ENCODE data around the gene DLGAP1. TPM values are rescaled to one million over a fixed set of nuclear protein-coding genes. Genes with fewer than 3 reads are reported as not detected.

The DLGAP1 gene
- total and polyA plus RNA-seq, 2 donors, result 0.24 to 0.41 TPM

DNA sequence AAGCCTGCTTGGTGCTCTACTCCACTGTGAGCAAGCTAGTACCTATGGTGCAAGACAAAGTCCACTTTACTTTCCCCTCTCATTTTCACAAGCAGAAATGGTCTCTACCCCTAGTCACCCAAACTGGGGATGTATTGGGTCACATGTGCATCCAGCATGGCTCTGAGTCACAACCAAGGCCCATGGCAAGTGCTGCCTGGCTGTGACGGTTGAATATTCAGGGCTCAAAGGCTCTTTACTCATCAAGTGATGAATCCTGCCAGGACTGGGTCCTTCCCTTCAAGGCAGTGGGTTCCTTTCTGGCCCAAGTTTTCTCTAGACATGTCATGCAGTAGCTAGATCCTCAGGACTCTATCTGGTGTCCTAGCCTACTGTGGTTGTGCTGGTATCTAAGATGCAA lies 311.5 kb downstream of the DLGAP1 start:
- 97% methylated on average over 1 of the region's 1 CpG for WGBS
- Histone ChIP-seq H3K9me3 (ENCODE audit: control insufficient read depth in 2 of 2, insufficient read depth in 1 of 2, low read length in 1 of 2) (no peaks in the 10 kb centered on the region), H3K4me1 (ENCODE audit: control insufficient read depth in 2 of 2, insufficient read depth in 2 of 2, low read length in 2 of 2) (no peaks in the 10 kb centered on the region), H3K27ac (ENCODE audit: low read depth in 1 of 2, low read length in 1 of 2) (no peak overlapping the region), H3K4me3 (ENCODE audit: low read length in 2 of 2) (no peak overlapping the region), H3K27me3 (ENCODE audit: control insufficient read depth in 2 of 2, insufficient read depth in 1 of 2, low read length in 1 of 2) (no peaks in the 10 kb centered on the region), H3K36me3 (ENCODE audit: control insufficient read depth in 2 of 2, insufficient read depth in 2 of 2, low read length in 1 of 2) (no peaks in the 10 kb centered on the region)
- DNase-seq (ENCODE audit: low read depth in 6 of 9, low spot score in 9 of 9), result no peak

DNA sequence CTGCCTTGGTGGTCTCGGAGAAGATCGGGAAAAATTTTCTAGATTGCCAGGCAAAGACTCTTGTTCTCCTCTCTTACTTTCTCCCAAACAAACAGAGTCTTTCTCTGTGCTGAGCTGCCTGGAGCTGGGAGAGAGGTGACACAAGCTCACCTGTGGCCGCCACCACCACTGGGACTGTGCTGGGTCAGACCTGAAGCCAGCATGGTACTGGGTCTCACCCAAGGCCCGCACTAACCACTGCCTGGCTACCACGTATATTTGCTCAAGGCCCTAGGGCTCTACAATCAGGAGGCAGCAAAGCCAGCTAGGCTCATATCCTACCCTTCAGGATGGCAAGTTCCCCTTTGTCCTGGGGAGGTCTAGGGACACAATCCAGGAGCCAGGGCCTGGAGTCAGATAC lies 312.2 kb downstream of the DLGAP1 start:
- no peak overlapping the region for H3K4me3 ChIP-seq (ENCODE audit: low read length in 2 of 2)
- H3K9me3 ChIP-seq (ENCODE audit: control insufficient read depth in 2 of 2, insufficient read depth in 1 of 2, low read length in 1 of 2), result no peaks in the 10 kb centered on the region
- no peak for DNase-seq (ENCODE audit: low read depth in 6 of 9, low spot score in 9 of 9)
- 95% methylated on average over 5 of the region's 5 CpGs for WGBS
- no peaks in the 10 kb centered on the region for H3K4me1 ChIP-seq (ENCODE audit: control insufficient read depth in 2 of 2, insufficient read depth in 2 of 2, low read length in 2 of 2)
- no peaks in the 10 kb centered on the region for H3K27me3 ChIP-seq (ENCODE audit: control insufficient read depth in 2 of 2, insufficient read depth in 1 of 2, low read length in 1 of 2)
- no peaks in the 10 kb centered on the region for H3K36me3 ChIP-seq (ENCODE audit: control insufficient read depth in 2 of 2, insufficient read depth in 2 of 2, low read length in 1 of 2)
- no peak overlapping the region for H3K27ac ChIP-seq (ENCODE audit: low read depth in 1 of 2, low read length in 1 of 2)

DNA sequence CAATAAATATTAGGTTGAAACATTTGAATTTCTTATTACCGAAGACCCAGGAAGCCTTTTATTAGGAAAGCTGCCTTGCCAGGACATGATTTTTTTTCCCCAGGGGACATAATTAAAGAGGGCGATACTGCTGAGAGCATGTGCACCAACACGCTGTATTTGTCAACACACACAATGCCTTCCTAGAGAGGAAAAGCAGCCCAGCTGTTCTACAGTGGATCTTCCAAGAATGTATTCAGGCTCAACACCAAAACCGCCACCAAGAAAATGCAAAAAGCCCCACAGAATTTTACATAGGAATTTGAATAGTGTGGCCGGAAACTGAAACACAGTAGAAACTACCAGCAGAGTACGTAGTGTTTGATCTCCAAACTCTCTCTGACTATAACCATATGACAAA lies 320.4 kb downstream of the DLGAP1 start:
- Histone ChIP-seq H3K4me1 (ENCODE audit: control insufficient read depth in 2 of 2, insufficient read depth in 2 of 2, low read length in 2 of 2) (no peaks in the 10 kb centered on the region), H3K36me3 (ENCODE audit: control insufficient read depth in 2 of 2, insufficient read depth in 2 of 2, low read length in 1 of 2) (no peaks in the 10 kb centered on the region), H3K4me3 (ENCODE audit: low read length in 2 of 2) (no peak overlapping the region), H3K27ac (ENCODE audit: low read depth in 1 of 2, low read length in 1 of 2) (no peak overlapping the region), H3K9me3 (ENCODE audit: control insufficient read depth in 2 of 2, insufficient read depth in 1 of 2, low read length in 1 of 2) (no peaks in the 10 kb centered on the region), H3K27me3 (ENCODE audit: control insufficient read depth in 2 of 2, insufficient read depth in 1 of 2, low read length in 1 of 2) (no peaks in the 10 kb centered on the region)
- WGBS, result 83% methylated on average over 6 of the region's 6 CpGs
- no peak for DNase-seq (ENCODE audit: low read depth in 6 of 9, low spot score in 9 of 9)

DNA sequence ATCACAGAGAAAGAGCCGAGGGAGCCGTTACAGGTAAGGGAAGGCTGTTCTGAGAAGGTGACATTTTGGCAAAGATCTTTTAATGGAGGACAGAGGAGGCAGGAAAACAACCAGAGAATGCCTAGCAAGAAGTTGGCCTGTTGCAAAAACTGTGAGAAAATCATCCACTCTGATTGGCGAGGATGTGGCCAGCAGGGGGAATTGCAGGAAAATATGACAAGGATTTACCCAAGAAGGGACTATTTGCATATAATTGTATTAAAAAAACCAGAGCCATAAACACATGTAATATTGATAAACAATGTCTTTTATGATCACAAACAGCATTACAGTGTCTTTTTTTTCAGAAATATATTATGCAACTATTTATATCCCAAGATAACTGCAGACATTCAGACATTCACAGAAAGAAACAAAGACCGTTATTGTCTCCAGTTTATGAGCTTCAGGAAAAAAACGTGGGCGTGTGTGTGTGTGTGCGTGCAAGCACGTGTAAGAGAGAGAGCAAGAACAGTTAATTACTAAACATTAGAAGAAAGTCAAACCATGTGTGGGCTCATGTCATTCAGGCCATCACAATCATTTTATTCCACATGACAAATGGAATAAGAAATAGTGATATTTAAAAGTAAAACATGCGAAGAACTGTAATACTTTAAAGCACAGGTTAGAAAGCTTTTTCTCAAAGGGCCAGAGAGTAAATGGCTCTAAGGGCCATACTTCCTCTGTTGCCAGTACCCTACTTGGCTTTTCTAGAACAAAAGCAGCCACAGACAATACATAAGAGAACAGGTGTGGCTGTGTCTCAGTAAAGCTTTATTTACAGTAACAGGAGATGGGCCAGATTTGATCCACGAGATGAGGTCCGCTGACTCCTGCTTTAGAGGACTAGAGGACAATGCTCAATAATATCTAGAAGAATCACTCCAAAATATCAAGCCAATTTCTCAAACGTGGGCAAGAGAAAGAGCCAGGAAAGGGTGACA lies 324.1 kb downstream of the DLGAP1 start:
- no peaks in the 10 kb centered on the region for H3K4me1 ChIP-seq (ENCODE audit: control insufficient read depth in 2 of 2, insufficient read depth in 2 of 2, low read length in 2 of 2)
- H3K27ac ChIP-seq (ENCODE audit: low read depth in 1 of 2, low read length in 1 of 2), result no peak overlapping the region
- no peak for DNase-seq (ENCODE audit: low read depth in 6 of 9, low spot score in 9 of 9)
- H3K36me3 ChIP-seq (ENCODE audit: control insufficient read depth in 2 of 2, insufficient read depth in 2 of 2, low read length in 1 of 2), result no peaks in the 10 kb centered on the region
- H3K27me3 ChIP-seq (ENCODE audit: control insufficient read depth in 2 of 2, insufficient read depth in 1 of 2, low read length in 1 of 2), result no peaks in the 10 kb centered on the region
- 85% methylated on average over 12 of the region's 12 CpGs for WGBS
- H3K9me3 ChIP-seq (ENCODE audit: control insufficient read depth in 2 of 2, insufficient read depth in 1 of 2, low read length in 1 of 2), result no peaks in the 10 kb centered on the region
- no peak overlapping the region for H3K4me3 ChIP-seq (ENCODE audit: low read length in 2 of 2)

DNA sequence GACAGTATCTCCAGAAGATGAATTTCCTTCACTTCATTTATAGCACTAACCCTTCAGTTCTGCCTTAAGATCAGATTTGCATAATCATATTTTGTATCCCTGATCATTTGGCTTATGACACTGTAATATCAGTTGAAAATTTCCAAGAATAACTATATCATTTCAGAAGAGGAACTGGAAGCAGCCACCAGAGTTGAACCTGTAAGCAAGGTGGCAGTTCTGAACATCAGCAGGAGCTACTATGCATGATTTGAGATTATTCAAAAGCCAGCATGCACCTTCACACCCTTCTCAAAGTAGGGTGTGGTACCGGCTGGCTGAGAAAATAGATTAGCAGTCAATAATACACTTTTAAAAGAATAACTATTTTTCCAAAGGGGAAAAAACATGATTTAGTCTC lies 328.2 kb downstream of the DLGAP1 start:
- DNase-seq (ENCODE audit: low read depth in 6 of 9, low spot score in 9 of 9), result no peak
- Histone ChIP-seq H3K9me3 (ENCODE audit: control insufficient read depth in 2 of 2, insufficient read depth in 1 of 2, low read length in 1 of 2) (no peaks in the 10 kb centered on the region), H3K27ac (ENCODE audit: low read depth in 1 of 2, low read length in 1 of 2) (no peak overlapping the region), H3K4me3 (ENCODE audit: low read length in 2 of 2) (no peak overlapping the region), H3K4me1 (ENCODE audit: control insufficient read depth in 2 of 2, insufficient read depth in 2 of 2, low read length in 2 of 2) (no peaks in the 10 kb centered on the region), H3K36me3 (ENCODE audit: control insufficient read depth in 2 of 2, insufficient read depth in 2 of 2, low read length in 1 of 2) (no peaks in the 10 kb centered on the region), H3K27me3 (ENCODE audit: control insufficient read depth in 2 of 2, insufficient read depth in 1 of 2, low read length in 1 of 2) (no peaks in the 10 kb centered on the region)
- WGBS, result 88% methylated on average over 1 of the region's 1 CpG

DNA sequence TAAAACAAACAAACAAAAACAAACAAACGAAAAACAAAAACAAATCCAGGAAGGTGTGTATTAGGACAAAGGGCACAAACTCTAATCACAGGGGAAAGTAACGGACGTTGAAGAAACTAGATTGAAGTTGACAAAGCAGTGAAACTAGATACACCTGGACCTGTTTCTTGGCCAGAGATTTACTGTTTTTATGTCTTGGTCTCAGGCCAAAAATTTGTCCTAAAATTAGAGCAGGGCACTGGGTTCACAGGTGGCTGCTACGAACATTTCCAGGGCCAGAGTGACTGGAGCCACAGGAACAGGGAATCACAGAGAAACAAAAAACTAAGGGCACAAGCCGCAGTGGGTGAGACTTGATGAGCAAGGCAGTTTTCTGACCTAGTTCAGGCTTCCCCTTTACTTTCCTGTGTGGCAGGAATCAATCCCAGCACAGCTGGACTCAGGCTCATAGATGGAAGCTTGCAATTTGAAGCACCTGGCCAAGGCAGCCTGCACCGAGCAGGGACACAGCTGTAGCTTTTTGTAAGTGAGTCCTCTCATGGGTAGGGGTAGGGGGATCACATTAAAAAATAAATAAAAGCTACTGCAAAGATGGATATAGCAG lies 329.4 kb downstream of the DLGAP1 start:
- no peak overlapping the region for H3K4me3 ChIP-seq (ENCODE audit: low read length in 2 of 2)
- no peaks in the 10 kb centered on the region for H3K9me3 ChIP-seq (ENCODE audit: control insufficient read depth in 2 of 2, insufficient read depth in 1 of 2, low read length in 1 of 2)
- WGBS, result 78% methylated on average over 6 of the region's 6 CpGs
- no peaks in the 10 kb centered on the region for H3K36me3 ChIP-seq (ENCODE audit: control insufficient read depth in 2 of 2, insufficient read depth in 2 of 2, low read length in 1 of 2)
- DNase-seq (ENCODE audit: low read depth in 6 of 9, low spot score in 9 of 9), result no peak
- H3K27ac ChIP-seq (ENCODE audit: low read depth in 1 of 2, low read length in 1 of 2), result no peak overlapping the region
- H3K27me3 ChIP-seq (ENCODE audit: control insufficient read depth in 2 of 2, insufficient read depth in 1 of 2, low read length in 1 of 2), result no peaks in the 10 kb centered on the region
- no peaks in the 10 kb centered on the region for H3K4me1 ChIP-seq (ENCODE audit: control insufficient read depth in 2 of 2, insufficient read depth in 2 of 2, low read length in 2 of 2)

DNA sequence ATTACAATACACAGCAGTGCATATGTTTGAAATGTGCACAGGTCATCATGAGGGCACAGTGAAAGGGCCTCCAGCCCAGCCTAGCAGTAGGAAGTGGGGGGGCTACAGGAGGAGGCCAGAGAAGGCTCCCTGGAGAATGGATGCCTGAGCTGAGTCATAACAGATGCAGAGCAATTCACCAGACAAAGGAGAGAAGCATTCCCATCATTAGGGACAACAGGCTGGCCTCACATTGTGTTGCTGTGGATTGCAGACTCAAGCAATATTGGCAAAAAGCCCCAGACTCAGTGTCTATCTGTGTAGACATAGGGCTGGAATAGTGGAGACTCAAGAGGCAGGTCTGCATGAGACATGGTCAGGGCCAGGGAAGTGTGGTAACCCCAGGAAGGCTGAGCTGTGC lies 329.9 kb downstream of the DLGAP1 start:
- Histone ChIP-seq H3K36me3 (ENCODE audit: control insufficient read depth in 2 of 2, insufficient read depth in 2 of 2, low read length in 1 of 2) (no peaks in the 10 kb centered on the region), H3K4me3 (ENCODE audit: low read length in 2 of 2) (no peak overlapping the region), H3K27ac (ENCODE audit: low read depth in 1 of 2, low read length in 1 of 2) (no peak overlapping the region), H3K27me3 (ENCODE audit: control insufficient read depth in 2 of 2, insufficient read depth in 1 of 2, low read length in 1 of 2) (no peaks in the 10 kb centered on the region), H3K4me1 (ENCODE audit: control insufficient read depth in 2 of 2, insufficient read depth in 2 of 2, low read length in 2 of 2) (no peaks in the 10 kb centered on the region), H3K9me3 (ENCODE audit: control insufficient read depth in 2 of 2, insufficient read depth in 1 of 2, low read length in 1 of 2) (no peaks in the 10 kb centered on the region)
- no peak for DNase-seq (ENCODE audit: low read depth in 6 of 9, low spot score in 9 of 9)

DNA sequence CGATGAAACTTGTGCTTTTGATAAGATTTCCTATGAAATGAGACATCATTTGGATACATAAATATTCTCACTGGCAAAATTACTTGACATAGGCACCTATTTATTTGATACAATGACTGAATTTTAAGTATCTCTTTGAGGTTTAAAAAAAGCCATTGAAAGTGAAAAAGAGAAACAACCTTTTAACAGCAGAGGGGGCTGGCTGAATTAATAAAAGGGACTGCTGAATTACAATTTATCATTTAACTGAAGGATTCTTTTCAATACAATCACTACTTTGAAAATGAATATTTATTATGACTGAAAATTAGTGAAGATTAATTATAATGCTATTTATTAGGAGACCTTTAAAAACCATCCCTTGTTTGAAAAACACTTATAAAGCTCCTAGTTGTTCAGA lies 335.3 kb downstream of the DLGAP1 start:
- no peak overlapping the region for H3K4me3 ChIP-seq (ENCODE audit: low read length in 2 of 2)
- H3K27ac ChIP-seq (ENCODE audit: low read depth in 1 of 2, low read length in 1 of 2), result no peak overlapping the region
- no peak for DNase-seq (ENCODE audit: low read depth in 6 of 9, low spot score in 9 of 9)
- H3K36me3 ChIP-seq (ENCODE audit: control insufficient read depth in 2 of 2, insufficient read depth in 2 of 2, low read length in 1 of 2), result no peaks in the 10 kb centered on the region
- 92% methylated on average over 1 of the region's 1 CpG for WGBS
- no peaks in the 10 kb centered on the region for H3K27me3 ChIP-seq (ENCODE audit: control insufficient read depth in 2 of 2, insufficient read depth in 1 of 2, low read length in 1 of 2)
- no peaks in the 10 kb centered on the region for H3K4me1 ChIP-seq (ENCODE audit: control insufficient read depth in 2 of 2, insufficient read depth in 2 of 2, low read length in 2 of 2)
- H3K9me3 ChIP-seq (ENCODE audit: control insufficient read depth in 2 of 2, insufficient read depth in 1 of 2, low read length in 1 of 2), result no peaks in the 10 kb centered on the region

DNA sequence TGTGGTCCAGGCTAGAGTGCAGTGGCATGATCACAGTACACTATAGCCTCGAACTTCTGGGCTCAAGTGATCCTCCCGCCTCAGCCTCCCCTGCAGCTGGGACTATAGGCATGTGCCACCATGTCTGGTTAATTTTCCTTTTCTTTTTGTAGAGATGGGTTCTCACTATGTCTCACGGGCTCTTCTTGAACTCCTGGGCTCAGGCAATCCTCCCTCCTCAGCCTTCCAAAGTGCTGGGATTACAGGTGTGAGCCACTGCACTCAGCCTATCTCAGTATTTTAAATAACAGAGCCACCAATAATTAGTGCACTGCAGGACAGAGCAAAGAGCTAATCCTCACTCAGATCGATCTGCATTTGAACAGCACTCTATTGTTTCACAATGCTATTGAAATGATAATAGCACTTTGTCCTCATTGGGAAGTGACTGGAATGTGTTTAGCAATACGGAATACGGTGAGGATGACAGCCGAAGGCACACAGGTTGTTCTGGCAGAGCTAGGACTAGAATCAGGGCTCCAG lies 335.9 kb downstream of the DLGAP1 start:
- Histone ChIP-seq H3K27ac (ENCODE audit: low read depth in 1 of 2, low read length in 1 of 2) (no peak overlapping the region), H3K4me3 (ENCODE audit: low read length in 2 of 2) (no peak overlapping the region), H3K4me1 (ENCODE audit: control insufficient read depth in 2 of 2, insufficient read depth in 2 of 2, low read length in 2 of 2) (no peaks in the 10 kb centered on the region), H3K9me3 (ENCODE audit: control insufficient read depth in 2 of 2, insufficient read depth in 1 of 2, low read length in 1 of 2) (no peaks in the 10 kb centered on the region), H3K36me3 (ENCODE audit: control insufficient read depth in 2 of 2, insufficient read depth in 2 of 2, low read length in 1 of 2) (no peaks in the 10 kb centered on the region), H3K27me3 (ENCODE audit: control insufficient read depth in 2 of 2, insufficient read depth in 1 of 2, low read length in 1 of 2) (no peaks in the 10 kb centered on the region)
- 80% methylated on average over 7 of the region's 7 CpGs for WGBS
- no peak for DNase-seq (ENCODE audit: low read depth in 6 of 9, low spot score in 9 of 9)

Data from thymus (tissue), 11 donors.